ENCODE data around the gene PTPRD.
A peak's percentile ranks its signal among the peaks of the same experiment; 100 is the strongest.

PTPRD gene

DNA sequence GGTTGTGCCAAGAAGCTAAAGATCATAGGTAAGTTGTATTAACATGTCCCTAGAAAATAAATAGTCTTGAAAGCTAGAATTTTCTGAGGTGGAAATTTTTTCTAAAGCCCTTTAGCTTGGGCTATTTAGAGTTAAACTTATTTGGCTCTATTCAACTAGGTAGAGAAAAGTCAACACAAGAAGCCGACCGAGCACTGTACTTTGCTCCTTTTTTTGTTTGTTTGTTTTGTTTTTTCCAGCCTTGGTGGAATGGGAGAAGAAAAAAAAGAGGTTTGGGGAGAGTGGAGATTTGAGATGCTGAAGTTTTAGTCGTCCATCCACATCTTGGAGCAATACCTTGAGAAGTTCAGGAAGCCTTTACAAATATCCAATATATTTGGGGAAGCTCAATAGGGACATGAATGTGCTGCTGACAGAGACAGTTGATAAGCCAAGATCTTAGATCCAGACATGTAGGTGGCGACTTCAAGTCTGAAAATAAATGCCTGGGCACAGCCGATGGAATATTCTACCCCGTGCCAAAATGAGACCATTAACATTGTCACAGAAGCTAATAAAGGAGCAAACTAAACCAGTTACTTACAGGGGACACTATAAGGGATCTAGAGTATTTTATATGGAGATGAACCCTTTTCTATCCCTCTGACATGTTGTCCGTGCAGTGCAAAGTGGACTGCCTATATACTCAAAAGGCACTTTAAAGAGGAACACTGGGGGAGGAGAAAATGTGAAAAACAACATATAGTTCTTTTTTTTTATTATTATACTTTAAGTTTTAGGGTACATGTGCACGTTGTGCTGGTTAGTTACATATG lies 466.1 kb downstream of the PTPRD start:
- no peak for DNase-seq

- DNase-seq: peak; percentile 85
Observed at GRCh38 chr9:10144355-10144754, 468.4 kb downstream of the PTPRD start.

DNA sequence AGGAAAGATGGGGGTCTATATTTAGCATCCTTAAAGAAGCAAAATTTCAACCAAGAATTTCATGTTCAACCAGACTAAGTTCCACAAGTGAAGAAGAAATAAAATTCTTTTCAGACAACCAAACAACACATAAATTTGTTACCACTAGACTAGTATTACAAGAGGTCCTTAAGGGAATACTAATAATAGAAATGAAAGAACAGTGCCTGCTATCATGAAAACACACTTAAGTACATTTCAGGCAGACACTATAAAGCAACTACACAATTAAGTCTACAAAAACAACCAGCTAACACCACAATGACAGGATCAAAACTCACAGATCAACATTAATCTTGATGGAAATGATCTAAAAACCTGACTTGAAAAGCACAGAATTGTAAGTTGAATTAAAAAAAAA lies 477.2 kb downstream of the PTPRD start:
- DNase-seq: no peak

GRCh38 chr9:10134266-10134665 lies 478.5 kb downstream of the PTPRD start:
- DNase-seq: no peak

GRCh38 chr9:10130061-10130675 lies 482.6 kb downstream of the PTPRD start:
- DNase-seq: no peak

DNA sequence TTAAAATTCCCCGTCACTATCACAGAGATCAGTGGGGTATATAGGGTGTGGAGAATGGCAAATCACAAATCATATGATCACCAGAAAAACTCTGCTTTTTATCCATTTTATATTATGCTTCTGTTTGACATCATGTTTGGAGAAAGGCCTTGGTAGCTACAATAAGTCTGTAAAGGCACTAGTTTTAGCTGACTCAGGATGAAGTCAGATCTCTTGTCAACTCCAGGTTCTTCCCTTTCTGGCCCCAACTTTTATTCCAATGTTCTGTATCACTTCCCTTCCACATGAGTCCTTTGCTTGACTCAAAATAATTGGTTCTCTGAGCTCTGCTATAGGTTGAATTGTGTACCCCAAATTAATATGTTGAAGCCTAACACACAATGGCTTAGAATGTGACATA lies 484.9 kb downstream of the PTPRD start:
- no peak for DNase-seq

DNA sequence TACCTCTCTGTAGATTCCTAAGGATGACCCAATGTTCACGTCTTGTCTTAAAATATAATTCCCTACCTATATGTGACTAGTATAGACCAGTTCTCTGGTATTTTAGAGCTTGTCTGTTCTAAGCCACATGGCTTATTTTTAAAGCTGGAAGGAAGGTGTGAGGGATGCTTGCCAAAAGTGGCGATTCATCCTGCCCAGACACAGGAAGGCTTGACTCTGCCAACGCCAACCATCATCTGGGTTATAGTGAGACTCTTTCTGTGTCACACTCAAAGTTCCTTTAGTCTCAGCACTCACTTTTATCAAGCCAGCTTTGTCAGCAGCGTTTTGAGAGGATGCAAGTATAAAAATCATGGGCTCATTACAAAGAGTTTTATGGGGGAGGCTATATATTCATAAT lies 500.0 kb downstream of the PTPRD start:
- no peak for DNase-seq

DNA sequence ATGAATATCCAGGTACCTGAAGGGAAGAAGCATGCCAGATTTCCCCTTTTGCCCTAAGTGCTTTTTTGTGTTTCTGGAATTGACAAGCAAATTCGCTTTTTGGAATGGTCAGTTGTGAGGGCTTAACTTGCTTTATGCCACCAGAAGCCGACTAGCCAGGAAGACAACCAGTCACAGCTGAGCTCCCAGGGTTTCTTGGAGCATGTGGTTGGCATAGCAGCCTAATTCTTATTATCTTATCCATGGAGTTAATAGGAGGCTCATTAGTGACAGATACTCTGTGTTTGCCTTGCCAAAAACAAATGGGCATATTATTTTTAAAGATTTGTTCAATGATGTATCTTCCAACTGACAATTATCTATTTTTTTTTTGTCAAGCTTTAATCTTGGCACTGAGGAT lies 500.7 kb downstream of the PTPRD start:
- no peak for DNase-seq

DNA sequence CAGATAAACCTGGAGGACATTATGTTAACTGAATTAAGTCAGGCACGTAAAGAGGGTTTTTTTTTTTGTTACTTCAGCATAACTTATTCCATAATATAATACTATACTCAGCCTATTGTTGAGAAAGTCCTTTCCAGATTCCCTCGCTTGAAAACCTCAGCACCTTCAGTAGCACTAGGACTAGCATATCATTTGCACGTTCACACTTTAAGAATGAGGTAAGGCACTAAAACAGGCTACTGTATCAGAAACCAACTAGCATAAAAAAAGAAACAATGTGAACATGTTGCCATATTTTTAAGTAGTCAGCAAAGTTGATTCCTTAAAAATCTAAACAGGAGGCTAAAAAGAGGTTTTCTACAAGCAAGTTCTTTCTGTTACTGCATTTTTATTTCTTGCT lies 504.0 kb downstream of the PTPRD start:
- no peak for DNase-seq

DNA sequence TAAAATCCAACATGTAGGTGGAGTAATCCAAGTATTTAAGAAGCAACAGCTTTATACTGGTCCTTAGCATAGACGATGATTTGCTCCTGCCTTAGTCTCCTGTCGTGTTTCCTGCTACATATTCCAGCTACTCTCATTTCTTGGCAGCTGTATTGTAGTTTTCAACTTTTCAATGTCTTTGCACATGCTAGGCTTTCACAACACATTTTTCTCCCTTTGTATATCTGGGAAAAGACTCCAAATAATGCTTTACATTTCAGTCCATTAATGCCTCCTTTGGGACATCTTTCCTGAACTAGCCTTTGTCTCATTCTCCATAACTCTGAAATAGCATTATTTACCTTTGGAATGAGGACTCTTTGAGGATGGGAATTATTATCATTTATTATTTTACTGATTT lies 508.0 kb downstream of the PTPRD start:
- DNase-seq: no peak

- DNase-seq: no peak
Observed at GRCh38 chr9:10095208-10095607, 517.6 kb downstream of the PTPRD start.

- no peak for DNase-seq
Observed at GRCh38 chr9:10094563-10094962, 518.2 kb downstream of the PTPRD start.

DNA sequence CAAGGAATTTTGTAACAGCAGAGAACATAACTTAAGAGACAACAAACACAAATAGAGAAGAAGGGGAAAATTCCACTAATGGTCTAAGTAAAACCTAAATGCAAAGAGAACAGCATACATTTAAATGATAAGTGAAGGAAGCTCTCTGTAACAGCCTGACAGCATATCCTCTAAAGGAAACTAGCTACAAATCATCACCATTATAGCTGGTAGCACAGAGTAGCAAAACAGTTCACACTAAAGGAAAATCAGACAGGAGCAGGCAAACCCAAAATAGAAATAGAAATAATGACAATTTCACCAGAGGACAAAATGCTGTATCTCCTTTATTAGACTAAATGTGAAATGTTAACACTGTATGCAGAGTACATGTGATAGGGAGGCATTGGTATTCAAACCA lies 532.8 kb downstream of the PTPRD start:
- DNase-seq: no peak

- DNase-seq: no peak
Observed at GRCh38 chr9:10079284-10079964, 533.4 kb downstream of the PTPRD start.

GRCh38 chr9:10071579-10071978 lies 541.2 kb downstream of the PTPRD start:
- DNase-seq: no peak

- no peak for DNase-seq
Observed at GRCh38 chr9:10062629-10063395, 550.0 kb downstream of the PTPRD start.

- DNase-seq: no peak
Observed at GRCh38 chr9:10059044-10059443, 553.8 kb downstream of the PTPRD start.

- DNase-seq: no peak
Observed at GRCh38 chr9:10055886-10056395, 556.9 kb downstream of the PTPRD start.

GRCh38 chr9:10054456-10054855 lies 558.3 kb downstream of the PTPRD start:
- no peak for DNase-seq

- DNase-seq: no peak
Observed at GRCh38 chr9:10052916-10053315, 559.9 kb downstream of the PTPRD start.

DNA sequence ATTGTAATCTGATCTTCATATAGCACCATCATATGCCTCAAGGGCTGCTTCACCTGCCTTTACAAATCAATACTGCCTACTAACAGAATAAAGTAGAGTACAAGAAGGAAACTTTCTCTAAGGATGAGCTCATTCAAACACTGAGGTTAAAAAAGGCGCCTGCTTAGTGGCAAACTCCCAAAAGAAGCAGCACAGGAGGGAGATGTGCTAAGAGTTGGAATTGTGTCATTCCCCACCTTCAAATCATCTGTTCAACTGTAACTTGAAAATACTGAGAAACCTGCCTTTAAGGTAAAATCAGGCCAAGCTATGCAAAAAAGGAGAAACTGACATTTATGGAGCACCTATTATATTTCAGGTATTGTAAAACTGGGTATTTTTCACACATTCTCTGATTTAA lies 560.6 kb downstream of the PTPRD start:
- DNase-seq: no peak

- no peak for DNase-seq
Observed at GRCh38 chr9:10050016-10050415, 562.8 kb downstream of the PTPRD start.

DNA sequence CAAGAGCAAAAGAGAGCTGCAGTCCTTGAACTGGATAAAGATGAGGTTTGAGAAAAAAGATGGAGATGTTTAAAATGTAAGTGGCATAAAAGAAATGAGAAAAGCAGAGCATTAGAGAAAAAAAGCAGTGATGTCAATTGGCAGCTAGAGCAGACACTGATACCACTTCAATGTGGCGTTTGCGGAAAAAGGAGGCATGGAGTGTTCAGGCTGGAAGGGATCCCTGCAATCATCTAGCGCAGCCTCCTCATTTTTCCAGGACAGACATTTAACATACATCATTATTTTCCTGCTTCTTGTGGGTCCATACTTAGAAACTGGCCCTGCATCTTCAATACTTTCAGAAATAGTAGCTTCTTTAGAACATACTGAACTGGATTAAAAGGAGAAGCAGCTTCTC lies 563.8 kb downstream of the PTPRD start:
- no peak for DNase-seq

Data from eye (tissue), 1 donor.